B cell (primary cell): ENCODE measurements around the gene SARNP. TPM values are rescaled to one million over a fixed set of nuclear protein-coding genes. Genes with fewer than 3 reads are reported as not detected.

Experiments
- ATAC-seq: fragments of 200-7000 bp; cut with Tn5 transposase; one replicate; pipeline ENCODE4 v1.10.0; 2021; ENCODE audit warnings: low read depth, mild to moderate bottlenecking, moderate number of reproducible peaks, moderate library complexity
- CTCF ChIA-PET: fragments of 350-600 bp; sonication (Branson Sonifier 250); formaldehyde crosslinking; loops from one replicate; lab custom pipeline; 2021; ENCODE audit warnings: antibody characterized with exemption, inconsistent platforms; lab: Charles Lee
- POLR2A ChIA-PET: fragments of 350-600 bp; sonication (Branson Sonifier 250); formaldehyde crosslinking; loops from one replicate; lab custom pipeline; 2021; ENCODE audit warnings: antibody characterized with exemption; lab: Charles Lee
- DNase-seq: peaks from one replicate; pipeline ENCODE4 v3.0.0; 2013
- H2AFZ ChIP-seq: 2 replicates; pipeline ENCODE4 v1.6.1; 2012; ENCODE audit warnings: mild to moderate bottlenecking, low read depth, low read length; ENCODE audit not compliant: insufficient read depth, poor library complexity, severe bottlenecking
- H3K27ac ChIP-seq, 2 donors: 1 replicate in 1 of 2; 2 replicates in 1 of 2; pipeline ENCODE4 v1.5.1; 2012 to 2013; ENCODE audit warnings: low read length in 2 of 2, mild to moderate bottlenecking in 2 of 2, moderate library complexity in 1 of 2
- H3K27me3 ChIP-seq, 4 experiments: fragments of 200-600 bp in 1 of 4; sonication (generic) in 1 of 4; replicated peaks in 1 of 4; 1 replicate in 2 of 4; 2 replicates in 2 of 4; pipeline versions ENCODE4 v1.6.1 to v1.7.0; 2013 to 2016; ENCODE audit warnings: low read length in 3 of 4, mild to moderate bottlenecking in 2 of 4, mixed read lengths in 1 of 4, moderate library complexity in 1 of 4; ENCODE audit not compliant: insufficient read depth in 4 of 4, control insufficient read depth in 3 of 4; ENCODE audit errors: control extremely low read depth in 1 of 4
- H3K36me3 ChIP-seq, 2 experiments: replicated peaks in 1 of 2; 1 replicate in 1 of 2; 2 replicates in 1 of 2; pipeline versions ENCODE4 v1.6.1 to v1.7.1; 2013; ENCODE audit warnings: low read length in 1 of 2; ENCODE audit not compliant: insufficient read depth in 2 of 2, control insufficient read depth in 1 of 2; ENCODE audit errors: control extremely low read depth in 1 of 2, extremely low read depth in 1 of 2
- H3K4me1 ChIP-seq, 2 donors: fragments of 200-600 bp in 1 of 2; sonication (generic) in 1 of 2; 1 replicate in 1 of 2; 2 replicates in 1 of 2; pipeline versions ENCODE4 v1.5.1 to v1.6.1; 2013 to 2017; ENCODE audit warnings: low read length in 2 of 2; ENCODE audit not compliant: control insufficient read depth in 2 of 2, insufficient read depth in 2 of 2
- H3K4me2 ChIP-seq: replicated peaks from 2 replicates; pipeline ENCODE3; 2012; ENCODE audit warnings: mild to moderate bottlenecking, low read depth, low read length; ENCODE audit not compliant: poor library complexity, severe bottlenecking
- H3K4me3 ChIP-seq, 5 experiments: fragments of 200-600 bp in 1 of 5; sonication (generic) in 1 of 5; 1 replicate in 3 of 5; 2 replicates in 2 of 5; pipeline versions ENCODE4 v1.5.1 to v1.7.0; 2011 to 2016; ENCODE audit warnings: low read length in 4 of 5, mild to moderate bottlenecking in 4 of 5, low read depth in 2 of 5, control low read depth in 1 of 5, moderate library complexity in 1 of 5; ENCODE audit not compliant: insufficient read depth in 1 of 5; ENCODE audit errors: control extremely low read depth in 1 of 5, extremely low read depth in 1 of 5
- H3K79me2 ChIP-seq: fragments of 200-600 bp; sonication (generic); one replicate; pipeline ENCODE4 v1.6.0; 2016; ENCODE audit warnings: low read length; ENCODE audit not compliant: control insufficient read depth, insufficient read depth
- H3K9ac ChIP-seq: fragments of 200-600 bp; sonication (generic); 2 replicates; pipeline ENCODE4 v1.6.1; 2017; ENCODE audit warnings: mild to moderate bottlenecking, low read length, moderate library complexity
- H3K9me3 ChIP-seq, 3 donors: one replicate each; pipeline versions ENCODE4 v1.6.1 to v1.7.1; 2013; ENCODE audit warnings: low read length in 2 of 3; ENCODE audit not compliant: control insufficient read depth in 2 of 3, insufficient read depth in 1 of 3; ENCODE audit errors: control extremely low read depth in 1 of 3
- H4K20me1 ChIP-seq: 2 replicates; pipeline ENCODE4 v1.6.0; 2012; ENCODE audit warnings: mild to moderate bottlenecking, low read length; ENCODE audit not compliant: insufficient read depth, control insufficient read depth, poor library complexity, severe bottlenecking
- H3K27ac Mint-ChIP-seq: one replicate; pipeline ENCODE4 v1.8.0; 2021; ENCODE audit warnings: mixed read lengths
- H3K27me3 Mint-ChIP-seq: one replicate; pipeline ENCODE4 v1.8.0; 2021; ENCODE audit warnings: mixed read lengths
- H3K4me1 Mint-ChIP-seq: one replicate; pipeline ENCODE4 v1.8.0; 2021; ENCODE audit warnings: mixed read lengths
- H3K4me3 Mint-ChIP-seq: one replicate; pipeline ENCODE4 v1.8.0; 2021; ENCODE audit warnings: mixed read lengths
- H3K9me3 Mint-ChIP-seq: one replicate; pipeline ENCODE4 v1.8.0; 2022; ENCODE audit warnings: mixed read lengths; ENCODE audit not compliant: insufficient read depth
- EZH2 ChIP-seq: IDR thresholded peaks from 2 replicates; pipeline ENCODE4 v1.6.1; 2012; ENCODE audit warnings: borderline replicate concordance, low read depth, mild to moderate bottlenecking, moderate library complexity, low read length; ENCODE audit not compliant: insufficient read depth, poor library complexity, severe bottlenecking
- WGBS: methylation state at CpG from one replicate; pipeline ENCODE4 v1.1.5; 2013; ENCODE audit warnings: missing lambda C conversion rate; ENCODE audit not compliant: insufficient coverage; 5-methylcytosine and 5-hydroxymethylcytosine counted together
- intact Hi-C: fragments of 100-400 bp; cut with micrococcal nuclease; formaldehyde crosslinking; loops from one replicate; pipeline ENCODE4 v1.10.0; 2022
- polyA plus RNA-seq: library from polyadenylated mRNA; depleted of rRNA; stranded (reverse); fragments of >200 nt; gene quantifications from 2 replicates; pipeline ENCODE4 v1.2.3, GENCODE V29; 2012
- total RNA-seq, 2 donors: library from RNA; stranded (reverse); fragments of 120-200 nt in 1 of 2; gene quantifications; 1 replicate in 1 of 2; 2 replicates in 1 of 2; pipeline versions ENCODE4 v1.2.3 to v1.2.4, GENCODE V29; 2013 to 2022
- TF ChIP-seq, protein P1 (sequence below): fragments of 200-600 bp; IDR thresholded peaks from one replicate; pipeline ENCODE4 v1.8.0; 2022; ENCODE audit warnings: antibody characterized with exemption, mild to moderate bottlenecking

The SARNP gene
- total and polyA plus RNA-seq, 2 donors (not counting 1 experiment from before 2014, with no cell fraction given), result 22.6 to 46.4 TPM

DNA sequence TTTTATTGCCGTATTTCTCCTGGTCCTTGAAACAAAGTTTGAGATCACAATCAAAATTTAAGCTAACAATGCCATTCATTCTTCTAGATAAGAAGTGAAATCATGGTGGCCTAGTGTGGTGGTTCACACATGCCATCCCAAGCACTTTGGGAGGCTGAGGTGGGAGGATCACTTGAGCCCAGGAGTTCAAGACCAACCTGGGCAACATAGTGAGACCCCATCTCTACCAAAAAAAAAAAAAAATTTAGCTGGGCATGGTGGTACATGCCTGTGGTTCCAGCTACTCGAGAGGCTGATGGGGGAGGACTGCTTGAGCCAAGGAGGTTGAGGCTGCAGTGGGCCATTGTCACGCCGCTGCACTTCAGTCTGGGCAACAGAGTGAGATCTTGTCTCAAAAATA is 50.4 kb downstream of the SARNP start:
- no peak for ATAC-seq
- Mint-ChIP-seq H3K4me1 (no peaks in the 10 kb centered on the region), H3K27me3 (no peaks in the 10 kb centered on the region), H3K9me3 (no peaks in the 10 kb centered on the region), H3K4me3 (no peak overlapping the region), H3K27ac (no peak overlapping the region)
- Histone ChIP-seq H3K4me1 (no peaks in the 10 kb centered on the region), H3K27me3 (no peaks in the 10 kb centered on the region), H3K9ac (no peak overlapping the region), H3K79me2 (peaks cover 5% of the 10 kb centered on the region), H4K20me1 (peaks cover 12% of the 10 kb centered on the region), H3K27ac (no peak overlapping the region), H3K4me3 (no peak overlapping the region), H3K9me3 (no peaks in the 10 kb centered on the region), H3K4me2 (no peak overlapping the region), H2AFZ (no peak overlapping the region), H3K36me3 (peaks cover 5 to 57% of the 10 kb centered on the region in 2 experiments)
- WGBS, result 97% methylated on average over 3 of the region's 4 CpGs
- ChIA-PET CTCF (no interaction called here), POLR2A (no interaction called here)
- no peak for DNase-seq
- TF ChIP-seq, protein P1, sequence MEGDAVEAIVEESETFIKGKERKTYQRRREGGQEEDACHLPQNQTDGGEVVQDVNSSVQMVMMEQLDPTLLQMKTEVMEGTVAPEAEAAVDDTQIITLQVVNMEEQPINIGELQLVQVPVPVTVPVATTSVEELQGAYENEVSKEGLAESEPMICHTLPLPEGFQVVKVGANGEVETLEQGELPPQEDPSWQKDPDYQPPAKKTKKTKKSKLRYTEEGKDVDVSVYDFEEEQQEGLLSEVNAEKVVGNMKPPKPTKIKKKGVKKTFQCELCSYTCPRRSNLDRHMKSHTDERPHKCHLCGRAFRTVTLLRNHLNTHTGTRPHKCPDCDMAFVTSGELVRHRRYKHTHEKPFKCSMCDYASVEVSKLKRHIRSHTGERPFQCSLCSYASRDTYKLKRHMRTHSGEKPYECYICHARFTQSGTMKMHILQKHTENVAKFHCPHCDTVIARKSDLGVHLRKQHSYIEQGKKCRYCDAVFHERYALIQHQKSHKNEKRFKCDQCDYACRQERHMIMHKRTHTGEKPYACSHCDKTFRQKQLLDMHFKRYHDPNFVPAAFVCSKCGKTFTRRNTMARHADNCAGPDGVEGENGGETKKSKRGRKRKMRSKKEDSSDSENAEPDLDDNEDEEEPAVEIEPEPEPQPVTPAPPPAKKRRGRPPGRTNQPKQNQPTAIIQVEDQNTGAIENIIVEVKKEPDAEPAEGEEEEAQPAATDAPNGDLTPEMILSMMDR, result no peak
- no peak for TF ChIP-seq EZH2
- intact Hi-C loops, result no loop called here

DNA sequence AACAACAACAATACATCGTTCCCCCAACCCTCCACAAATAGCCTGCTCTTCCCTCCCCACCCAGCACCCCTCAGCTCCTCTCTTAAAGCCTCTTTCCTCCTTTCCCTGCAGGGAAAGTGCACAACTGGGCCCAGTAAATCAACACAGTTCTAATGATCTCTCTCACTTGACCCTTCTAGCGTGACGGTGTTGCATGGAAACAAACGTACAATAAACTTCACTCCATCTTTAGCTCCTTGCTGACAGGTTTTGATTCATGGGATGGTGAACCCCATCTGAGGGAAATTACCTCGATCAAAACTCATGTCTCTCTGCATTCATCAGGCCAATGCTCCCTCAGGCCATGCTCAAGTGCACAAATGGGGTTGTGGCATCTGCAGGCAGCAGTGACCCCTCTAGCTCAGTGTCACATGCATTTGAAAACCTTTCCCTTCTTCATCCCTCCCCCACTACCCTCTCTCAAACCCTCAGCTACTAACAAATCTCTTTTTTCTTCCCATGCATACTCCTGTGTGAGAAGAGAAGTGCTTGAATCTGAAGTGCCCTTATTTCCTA is 51.7 kb downstream of the SARNP start:
- H3K4me3 Mint-ChIP-seq, result no peak overlapping the region
- POLR2A ChIA-PET, result no interaction called here
- no peaks in the 10 kb centered on the region for H3K27me3 ChIP-seq

More for the DNA sequence above, 51.7 kb downstream of the SARNP start:
- Mint-ChIP-seq H3K27ac (peak overlapping the region; percentile 5), H3K4me1 (no peaks in the 10 kb centered on the region), H3K27me3 (no peaks in the 10 kb centered on the region), H3K9me3 (no peaks in the 10 kb centered on the region)
- H3K9me3 ChIP-seq, result no peaks in the 10 kb centered on the region
- no peak overlapping the region for H2AFZ ChIP-seq
- DNase-seq, result no peak
- intact Hi-C loops, result no loop called here
- WGBS, result 98% methylated on average over 5 of the region's 5 CpGs
- no peaks in the 10 kb centered on the region for H3K4me1 ChIP-seq
- no peaks in the 10 kb centered on the region for H3K79me2 ChIP-seq
- CTCF ChIA-PET, result no interaction called here
- ATAC-seq, result no peak
- H3K4me3 ChIP-seq, result no peak overlapping the region
- TF ChIP-seq, protein P1, result no peak
- TF ChIP-seq EZH2, result no peak
- H3K4me2 ChIP-seq, result no peak overlapping the region
- peaks cover 8% of the 10 kb centered on the region for H4K20me1 ChIP-seq
- H3K27ac ChIP-seq, result no peak overlapping the region
- no peak overlapping the region for H3K9ac ChIP-seq
- peaks cover 6 to 50% of the 10 kb centered on the region in 2 experiments for H3K36me3 ChIP-seq
